GM18520 (cell line): ENCODE results near the gene LRRC28.

Experiments
- ATAC-seq: cut with Tn5 transposase; IDR thresholded peaks from one replicate; pipeline ENCODE4 v1.9.1; 2021; ENCODE audit not compliant: unreplicated experiment

LRRC28 gene

GRCh38 chr15:99341786-99342185 lies 90.5 kb downstream of the LRRC28 start:
- no peak for ATAC-seq

DNA sequence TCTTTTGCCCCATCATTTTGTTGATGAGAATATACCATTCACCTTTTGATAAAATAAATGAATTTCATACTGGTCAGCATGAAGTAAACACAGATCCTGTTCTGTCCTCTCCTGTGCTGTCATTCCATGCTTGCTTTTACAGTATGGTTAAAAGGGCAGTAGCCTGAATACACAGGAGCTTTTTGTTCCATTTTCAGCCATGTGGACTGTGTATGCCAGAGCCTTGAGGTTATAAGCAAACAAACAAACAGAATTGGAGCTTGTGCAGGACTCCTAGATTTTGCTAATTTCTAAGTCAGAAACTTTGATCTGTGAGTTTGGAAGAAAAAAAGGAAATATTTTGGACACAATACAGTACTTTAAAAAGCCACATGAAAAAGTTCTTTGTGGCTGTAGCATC lies 91.9 kb downstream of the LRRC28 start:
- ATAC-seq: no peak

GRCh38 chr15:99343881-99344551 lies 92.7 kb downstream of the LRRC28 start:
- no peak for ATAC-seq

GRCh38 chr15:99344639-99345038 lies 93.4 kb downstream of the LRRC28 start:
- no peak for ATAC-seq

GRCh38 chr15:99345242-99345641 lies 94.0 kb downstream of the LRRC28 start:
- ATAC-seq: no peak

GRCh38 chr15:99345832-99346462 lies 94.7 kb downstream of the LRRC28 start:
- no peak for ATAC-seq

- ATAC-seq: no peak
Observed at GRCh38 chr15:99347574-99347973, 96.3 kb downstream of the LRRC28 start.

DNA sequence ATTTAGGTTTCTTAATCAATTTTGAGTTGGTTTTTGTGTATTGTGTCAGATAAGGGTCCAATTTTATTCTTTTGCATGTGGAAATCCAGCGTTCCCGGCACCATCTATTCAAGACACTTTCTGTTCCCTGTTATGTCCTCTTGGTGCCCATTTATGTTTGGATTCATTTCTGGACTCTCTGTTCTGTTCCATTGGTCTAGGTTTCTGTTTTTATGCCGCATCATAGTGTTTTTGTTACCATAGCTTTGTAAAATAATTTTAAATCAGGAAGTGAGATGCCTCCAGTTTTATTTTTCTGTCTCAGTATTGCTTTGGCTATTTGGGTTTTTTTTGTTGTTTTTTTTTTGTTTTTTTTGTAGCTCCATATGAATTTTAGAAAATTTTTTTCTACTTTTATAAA lies 97.1 kb downstream of the LRRC28 start:
- no peak for ATAC-seq

DNA sequence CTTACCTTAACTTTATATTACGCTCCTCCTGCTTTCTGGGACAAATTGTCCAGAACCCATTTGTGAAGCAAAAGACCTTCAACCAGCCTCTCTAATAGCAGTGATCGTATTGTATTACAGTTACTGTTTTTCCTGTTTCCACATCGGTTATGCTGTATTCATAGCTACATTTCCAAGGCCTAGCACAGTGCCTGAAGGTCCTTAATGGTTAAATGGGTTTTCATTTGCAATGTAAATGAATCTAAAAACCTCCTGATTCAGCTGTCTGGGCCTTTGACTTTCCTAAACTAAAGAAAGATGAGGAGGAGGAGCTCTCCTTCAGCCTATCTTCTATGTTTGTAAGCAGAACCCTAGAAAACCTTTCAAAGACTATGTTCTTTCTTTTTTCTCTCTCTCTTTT lies 99.1 kb downstream of the LRRC28 start:
- no peak for ATAC-seq

- ATAC-seq: no peak
Observed at GRCh38 chr15:99359769-99360168, 108.5 kb downstream of the LRRC28 start.

GRCh38 chr15:99361545-99362185 lies 110.4 kb downstream of the LRRC28 start:
- no peak for ATAC-seq

DNA sequence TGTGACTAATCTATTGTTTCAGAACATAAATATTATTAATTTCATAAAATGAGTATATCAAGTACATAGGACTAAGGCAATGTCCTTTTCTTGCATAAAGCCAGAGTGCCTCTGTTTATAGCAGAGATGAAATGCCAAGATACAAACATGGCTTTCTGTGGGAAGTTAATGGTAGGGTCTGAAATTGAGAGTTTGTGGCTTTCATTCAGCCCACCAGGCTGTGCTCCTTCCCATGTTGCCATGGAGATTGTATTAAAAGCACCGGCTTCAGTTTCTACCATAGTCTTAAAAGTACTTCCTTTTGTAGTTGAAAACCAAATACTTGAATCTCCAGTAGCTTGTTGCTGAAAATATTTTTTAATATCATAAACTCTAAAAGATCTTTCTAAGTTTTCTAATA lies 114.0 kb downstream of the LRRC28 start:
- ATAC-seq: peak; percentile 41

DNA sequence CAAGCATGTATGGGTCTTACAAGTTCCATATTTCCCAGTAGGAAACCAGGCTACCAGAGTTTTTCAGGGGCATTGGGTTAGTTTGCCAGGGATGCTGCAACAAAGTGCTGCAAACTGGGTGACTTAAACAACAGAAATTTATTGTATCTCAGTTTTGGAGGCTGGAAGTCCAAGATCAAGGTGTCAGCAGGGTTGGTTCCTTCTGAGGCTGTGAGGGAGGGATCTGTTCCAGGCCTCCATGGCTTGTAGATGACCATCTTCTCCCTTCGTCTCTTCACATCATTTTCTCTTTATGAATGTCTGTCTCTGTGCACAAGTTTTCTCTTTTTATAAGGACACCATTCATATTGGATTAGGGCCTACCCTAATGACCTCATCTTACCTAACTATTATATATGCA lies 114.7 kb downstream of the LRRC28 start:
- no peak for ATAC-seq

DNA sequence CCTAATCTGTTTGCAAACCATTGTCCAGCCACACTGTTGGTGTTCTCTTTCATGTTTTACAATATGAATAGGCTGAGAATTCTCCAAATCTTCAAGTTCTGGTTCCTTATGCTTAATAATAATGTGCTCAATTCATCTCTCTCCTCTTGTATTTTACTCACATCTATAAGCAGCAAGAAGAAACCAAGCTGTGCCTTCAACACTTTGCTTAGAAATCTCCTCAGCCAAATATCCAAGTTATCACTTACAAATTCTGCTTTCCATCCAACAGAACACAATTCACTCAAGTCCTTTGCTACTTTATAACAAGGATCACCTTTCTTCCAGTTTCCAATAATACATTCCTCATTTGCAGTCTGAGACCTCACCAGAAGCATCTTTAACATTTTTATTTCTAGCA lies 117.5 kb downstream of the LRRC28 start:
- ATAC-seq: no peak

DNA sequence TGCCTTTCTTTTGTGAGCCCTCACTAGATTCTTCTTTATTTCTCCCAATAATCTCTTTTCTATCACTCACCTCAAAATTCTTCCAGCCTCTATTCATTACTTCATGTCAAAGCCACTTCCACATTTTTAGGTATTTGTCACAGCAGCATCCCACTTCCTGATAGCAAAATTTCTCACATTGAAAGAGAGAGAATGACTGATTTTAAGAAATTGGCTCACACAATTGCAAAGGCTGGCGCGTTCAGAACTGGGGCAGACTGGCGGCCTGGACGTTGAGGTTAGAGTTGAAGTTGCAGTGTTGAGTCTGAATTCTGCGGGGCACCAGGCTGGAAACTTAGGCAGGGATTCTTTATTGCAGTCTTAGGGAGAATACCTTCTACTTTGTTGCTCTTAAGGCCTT lies 117.9 kb downstream of the LRRC28 start:
- ATAC-seq: no peak

GRCh38 chr15:99371180-99372103 lies 120.2 kb downstream of the LRRC28 start:
- ATAC-seq: peak; percentile 75

GRCh38 chr15:99385005-99385669 lies 133.9 kb downstream of the LRRC28 start:
- ATAC-seq: no peak

- ATAC-seq: no peak
Observed at GRCh38 chr15:99385865-99386264, 134.6 kb downstream of the LRRC28 start.

DNA sequence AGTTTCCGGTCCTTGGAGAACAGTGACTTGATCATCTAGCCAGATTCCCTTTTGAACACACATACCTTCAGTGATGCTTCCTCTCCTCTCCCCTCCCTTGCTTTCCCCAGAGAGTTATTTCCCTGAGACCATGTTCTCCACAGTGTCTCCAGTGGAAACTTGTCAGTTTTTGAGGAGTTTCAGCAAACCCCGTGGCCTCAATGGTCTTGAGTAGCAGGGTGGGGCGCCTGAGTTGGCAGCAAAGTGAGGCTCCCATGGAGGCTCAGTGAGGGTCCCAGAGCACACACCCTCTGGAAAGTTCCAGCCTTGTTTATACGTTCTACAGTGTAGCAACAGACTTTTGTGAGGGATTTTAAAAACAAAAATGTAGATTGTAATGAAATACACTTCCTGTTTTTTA lies 135.1 kb downstream of the LRRC28 start:
- no peak for ATAC-seq

GRCh38 chr15:99387421-99388168 lies 136.3 kb downstream of the LRRC28 start:
- ATAC-seq: no peak
